Keratinocyte (primary cell): ENCODE data around the gene ETHE1. TPM values are rescaled to one million over a fixed set of nuclear protein-coding genes. Genes with fewer than 3 reads are reported as not detected.

Experiments
- DNase-seq: peaks from one replicate; pipeline ENCODE4 v3.0.0-alpha.2; 2011; ENCODE audit warnings: low read depth, missing footprints, low spot score
- FAIRE-seq: peaks from 2 replicates; lab custom pipeline; 2011; peaks lifted over from hg19 to GRCh38; lab: Jason Lieb, UNC
- H2AFZ ChIP-seq: 2 replicates; pipeline ENCODE4 v1.6.0; 2012; ENCODE audit warnings: low read length, control low read depth, inconsistent platforms; ENCODE audit not compliant: control insufficient read depth
- H3K27ac ChIP-seq: 2 replicates; pipeline ENCODE4 v1.5.1; 2011; ENCODE audit warnings: low read length; ENCODE audit not compliant: control insufficient read depth, insufficient read depth
- H3K27me3 ChIP-seq: 3 replicates; pipeline ENCODE4 v1.6.0; 2011; ENCODE audit warnings: low read length; ENCODE audit not compliant: control insufficient read depth, insufficient read depth; ENCODE audit errors: extremely low read depth
- H3K36me3 ChIP-seq, 2 experiments: 2 replicates in 1 of 2; 3 replicates in 1 of 2; pipeline ENCODE4 v1.5.1; 2011; ENCODE audit warnings: low read length in 2 of 2, mild to moderate bottlenecking in 1 of 2; ENCODE audit not compliant: control insufficient read depth in 2 of 2, insufficient read depth in 2 of 2; ENCODE audit errors: extremely low read depth in 1 of 2
- H3K4me1 ChIP-seq: 3 replicates; pipeline ENCODE4 v1.5.1; 2011; ENCODE audit warnings: low read length; ENCODE audit not compliant: control insufficient read depth, insufficient read depth; ENCODE audit errors: extremely low read depth
- H3K4me2 ChIP-seq: 3 replicates; pipeline ENCODE4 v1.6.0; 2011; ENCODE audit warnings: low read depth, low read length; ENCODE audit not compliant: control insufficient read depth, insufficient read depth; ENCODE audit errors: extremely low read depth
- H3K4me3 ChIP-seq, 3 experiments: fragments of 200-600 bp in 1 of 3; sonication (generic) in 1 of 3; 2 replicates in 2 of 3; 3 replicates in 1 of 3; pipeline ENCODE4 v1.5.1; 2011 to 2016; ENCODE audit warnings: low read length in 3 of 3, mild to moderate bottlenecking in 3 of 3, control low read depth in 2 of 3, inconsistent platforms in 1 of 3, low read depth in 1 of 3, mixed read lengths in 1 of 3, mixed run types in 1 of 3, moderate library complexity in 1 of 3; ENCODE audit not compliant: control insufficient read depth in 2 of 3, insufficient read depth in 2 of 3; ENCODE audit errors: extremely low read depth in 1 of 3
- H3K79me2 ChIP-seq: 2 replicates; pipeline ENCODE4 v1.6.0; 2012; ENCODE audit warnings: low read length; ENCODE audit not compliant: control insufficient read depth, insufficient read depth
- H3K9ac ChIP-seq: 3 replicates; pipeline ENCODE4 v1.6.0; 2011; ENCODE audit warnings: low read length; ENCODE audit not compliant: control insufficient read depth, insufficient read depth; ENCODE audit errors: extremely low read depth
- H3K9me1 ChIP-seq: 3 replicates; pipeline ENCODE4 v1.6.0; 2011; ENCODE audit warnings: low read length; ENCODE audit not compliant: control insufficient read depth, insufficient read depth; ENCODE audit errors: extremely low read depth
- H3K9me3 ChIP-seq: 2 replicates; pipeline ENCODE4 v1.5.1; 2012; ENCODE audit warnings: low read depth, low read length; ENCODE audit not compliant: control insufficient read depth
- H4K20me1 ChIP-seq: 3 replicates; pipeline ENCODE4 v1.6.0; 2011; ENCODE audit warnings: low read length; ENCODE audit not compliant: control insufficient read depth, insufficient read depth; ENCODE audit errors: extremely low read depth
- CTCF ChIP-seq, 3 experiments: IDR thresholded peaks in 1 of 3; conservative IDR thresholded peaks in 1 of 3; optimal IDR thresholded peaks in 1 of 3; 2 replicates in 2 of 3; 3 replicates in 1 of 3; pipeline versions ENCODE3 to v1.5.1; 2011; ENCODE audit warnings: low read length in 3 of 3, mild to moderate bottlenecking in 3 of 3, moderate library complexity in 2 of 3, control low read depth in 1 of 3, inconsistent platforms in 1 of 3; ENCODE audit not compliant: insufficient read depth in 2 of 3; ENCODE audit errors: extremely low read depth in 1 of 3
- EZH2 ChIP-seq: IDR thresholded peaks from one replicate; pipeline ENCODE4 v1.6.1; 2012; ENCODE audit warnings: inconsistent platforms, mild to moderate bottlenecking, low read length, moderate library complexity
- dilution Hi-C: fragments of 300-500 bp; cut with MboI; formaldehyde crosslinking; loops from one replicate; pipeline ENCODE4 v1.7.0; 2020; ENCODE audit warnings: low sequenced_read_pairs; ENCODE audit not compliant: extremely low pct_ligation_motif_present
- polyA plus RNA-seq, 5 experiments: library from polyadenylated mRNA; depleted of rRNA in 3 of 5; stranded (reverse) in 3 of 5; stranded (forward) in 1 of 5; unstranded in 1 of 5; fragments of >200 nt; gene quantifications; 1 replicate in 1 of 5; 2 replicates in 3 of 5; 3 replicates in 1 of 5; pipeline versions ENCODE4 v1.2.1 to v1.2.3, GENCODE V29; 2011 to 2012; ENCODE audit warnings: missing spikeins in 2 of 5, low read depth in 1 of 5, low replicate concordance in 1 of 5

Gene ETHE1
- polyA plus RNA-seq, 1 donor (not counting 4 experiments of a cell fraction or from before 2014, with no cell fraction given), result 234 TPM

DNA sequence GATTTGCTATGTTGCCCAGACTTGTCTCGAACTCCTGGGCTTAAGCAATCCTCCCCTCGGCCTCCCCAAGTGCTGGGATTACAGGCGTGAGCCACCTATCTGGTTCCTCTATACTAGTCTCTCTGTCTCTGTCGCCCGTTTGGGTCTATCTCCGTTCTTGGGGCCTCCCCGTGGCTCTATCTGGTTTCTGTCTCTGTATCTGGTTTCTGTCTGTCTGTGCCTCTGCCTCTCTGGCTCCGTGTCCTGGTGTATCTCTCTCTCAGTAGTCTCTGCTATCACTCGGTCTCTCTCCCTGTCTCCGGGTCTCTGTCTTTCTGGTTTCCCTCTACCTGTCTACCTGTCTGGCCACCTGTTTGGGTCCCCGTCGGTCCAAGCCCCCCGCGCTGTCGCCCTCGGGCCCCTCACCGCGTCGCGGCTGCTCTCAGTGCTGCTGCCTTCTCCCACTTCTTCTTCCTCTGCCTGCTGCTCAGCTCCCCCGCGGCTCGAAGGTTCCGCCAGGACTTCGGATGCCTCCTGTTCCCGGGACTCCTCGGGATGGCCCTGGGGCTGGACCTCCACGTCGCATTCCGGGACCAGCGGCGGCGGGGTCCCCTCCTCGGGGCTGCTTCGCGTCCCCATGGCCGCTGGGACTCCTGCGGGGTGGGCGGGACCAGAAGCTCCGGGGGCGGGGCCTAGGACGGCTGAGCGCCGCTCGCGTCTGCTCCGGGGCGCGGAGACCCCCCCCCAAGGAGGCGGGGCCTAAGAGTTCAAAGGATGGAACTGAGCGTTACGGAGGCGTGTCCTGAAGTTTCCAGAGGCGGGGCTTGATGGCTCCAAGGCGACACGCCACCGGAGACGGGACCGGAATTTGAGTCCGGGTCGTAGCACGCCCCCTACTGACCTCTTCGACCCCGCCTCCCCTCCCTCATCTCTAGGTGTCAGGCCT lies 23.2 kb downstream of the ETHE1 start:
- Histone ChIP-seq H3K4me2 (peak overlapping the region; percentile 97), H3K79me2 (peaks cover 13% of the 10 kb centered on the region), H4K20me1 (no peaks in the 10 kb centered on the region), H3K9me3 (no peaks in the 10 kb centered on the region), H3K27me3 (no peaks in the 10 kb centered on the region), H3K36me3 (peaks cover 5 to 20% of the 10 kb centered on the region in 2 experiments), H3K9ac (peak overlapping the region; percentile 91), H2AFZ (peak overlapping the region; percentile 92), H3K27ac (peak overlapping the region; percentile 91), H3K4me1 (peaks cover 8% of the 10 kb centered on the region), H3K9me1 (no peaks in the 10 kb centered on the region), H3K4me3 (peak overlapping the region; percentile 62 to 96 (median 95))
- DNase-seq (no peak), FAIRE-seq (peak; percentile 82)
- dilution Hi-C loops, result no loop called here
- TF ChIP-seq CTCF (optimal IDR thresholded peaks at IDR 0.05 in 1 of 3, IDR thresholded peaks at IDR 0.05 in 1 of 3, conservative IDR thresholded peaks at IDR 0.05 in 1 of 3; ENCODE audit: extremely low read depth in 1 of 3, insufficient read depth in 2 of 3, low read length in 3 of 3) (peak in 1 of 3 experiments; percentile 59), EZH2 (no peak)

DNA sequence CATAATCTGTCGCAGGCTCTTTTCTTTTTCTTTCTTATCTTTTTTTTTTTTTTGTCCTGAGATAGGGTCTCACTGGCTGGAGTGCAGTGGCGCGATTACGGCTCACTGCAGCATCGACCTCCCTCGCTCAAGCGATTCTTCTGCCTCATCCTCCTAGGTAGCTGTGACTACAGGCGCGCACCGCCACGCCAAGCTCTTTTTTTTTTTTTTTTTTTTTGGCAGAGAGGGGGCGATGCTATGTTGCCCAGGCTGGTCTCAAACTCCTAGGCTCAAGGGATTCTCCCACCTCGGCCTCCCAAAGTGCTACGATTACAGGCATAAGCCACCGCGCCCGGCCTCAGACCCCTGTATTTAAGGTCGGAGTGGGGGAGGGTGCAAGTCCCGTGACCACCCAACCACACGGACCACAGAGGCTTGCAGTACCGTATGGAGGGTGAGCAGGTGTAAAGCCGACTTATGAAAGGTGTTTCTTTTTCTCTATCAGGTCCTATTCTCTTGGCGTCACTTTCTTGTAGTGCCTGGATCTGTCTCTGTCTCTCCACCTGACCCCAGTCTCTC lies 24.5 kb downstream of the ETHE1 start:
- no peak for TF ChIP-seq EZH2
- no peak for TF ChIP-seq CTCF (optimal IDR thresholded peaks at IDR 0.05 in 1 of 3, IDR thresholded peaks at IDR 0.05 in 1 of 3, conservative IDR thresholded peaks at IDR 0.05 in 1 of 3; ENCODE audit: extremely low read depth in 1 of 3, insufficient read depth in 2 of 3, low read length in 3 of 3)
- Histone ChIP-seq H3K4me2 (peak overlapping the region; percentile 97), H3K9me1 (no peaks in the 10 kb centered on the region), H4K20me1 (no peaks in the 10 kb centered on the region), H3K36me3 (peaks cover 3 to 18% of the 10 kb centered on the region in 2 experiments), H3K79me2 (peaks cover 13% of the 10 kb centered on the region), H3K27ac (no peak overlapping the region), H3K27me3 (no peaks in the 10 kb centered on the region), H2AFZ (no peak overlapping the region), H3K4me3 (peak overlapping the region; percentile 62 to 96 (median 95)), H3K4me1 (peaks cover 8% of the 10 kb centered on the region), H3K9ac (peak overlapping the region; percentile 91), H3K9me3 (no peaks in the 10 kb centered on the region)
- FAIRE-seq (peak; percentile 17), DNase-seq (no peak)
- dilution Hi-C loops, result no loop called here
